T follicular helper cell (primary cell): ENCODE results near the gene CNRIP1.
"Not testable (repeated sequence)": the region's sequence is repeated elsewhere in the genome, so short reads cannot be mapped to it uniquely, and the experiment has no call there.

Source experiments
- DNase-seq: peaks from one replicate; pipeline ENCODE4 v3.0.0-alpha.2; 2020; ENCODE audit warnings: low read depth
- total RNA-seq, 2 experiments: gene quantifications; one replicate each; lab custom pipeline; 2026; lab: John Stamatoyannopoulos, UW

The CNRIP1 gene
- total RNA-seq: 0 reads per million in 2 experiments

- no peak for DNase-seq
Measured at GRCh38 chr2:68319398-68320117, at the start of gene CNRIP1. Gene CNRIP1, minus strand, starts transcription at chr2:68319949. Its CDS starts 549 bp downstream, at chr2:68319400.

GRCh38 chr2:68369337-68369734 is 49.6 kb upstream of the CNRIP1 start:
- no peak for DNase-seq

DNA sequence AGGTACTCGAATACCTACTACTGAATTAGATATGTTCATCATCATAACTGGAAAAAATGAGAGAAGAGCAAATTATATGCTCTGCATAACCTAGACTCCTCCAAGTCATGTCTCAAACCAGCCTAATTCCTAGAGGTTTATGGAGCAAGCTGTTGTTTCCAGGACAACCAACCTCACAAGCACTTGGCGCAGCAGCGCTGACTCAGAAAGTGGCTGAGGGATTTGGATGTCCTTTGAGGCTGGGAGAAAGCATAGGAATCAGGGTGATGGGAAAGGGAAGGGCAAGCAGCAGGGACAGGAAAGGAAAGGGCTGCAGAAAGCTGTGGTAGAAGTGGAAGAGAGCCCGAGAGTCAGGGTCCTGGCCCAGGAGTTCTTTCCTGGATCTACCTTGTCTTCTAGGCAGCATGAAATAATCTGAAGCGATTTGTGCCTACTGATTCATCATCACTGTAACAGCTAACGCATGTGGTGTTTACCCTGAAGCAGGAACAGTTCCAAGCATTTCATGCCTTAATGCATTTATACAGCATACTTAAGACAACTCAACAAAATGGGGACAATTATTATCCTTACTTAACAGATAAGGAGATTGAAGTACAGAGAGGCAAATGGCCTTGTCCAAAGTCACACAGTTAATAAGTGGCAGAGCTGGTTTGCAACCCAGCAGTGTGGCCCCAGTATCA is 49.0 kb upstream of the CNRIP1 start:
- DNase-seq: no peak

- no peak for DNase-seq
Measured at GRCh38 chr2:68367953-68368653, 48.4 kb upstream of the CNRIP1 start.

GRCh38 chr2:68366083-68366560 is 46.4 kb upstream of the CNRIP1 start:
- no peak for DNase-seq

- DNase-seq: no peak
Measured at GRCh38 chr2:68365087-68365486, 45.3 kb upstream of the CNRIP1 start, which contains the start of gene PLEK. Gene PLEK, plus strand, starts transcription at chr2:68365282. Its CDS starts 70 bp downstream, at chr2:68365352.

GRCh38 chr2:68363721-68364120 is 44.0 kb upstream of the CNRIP1 start:
- DNase-seq: no peak

DNA sequence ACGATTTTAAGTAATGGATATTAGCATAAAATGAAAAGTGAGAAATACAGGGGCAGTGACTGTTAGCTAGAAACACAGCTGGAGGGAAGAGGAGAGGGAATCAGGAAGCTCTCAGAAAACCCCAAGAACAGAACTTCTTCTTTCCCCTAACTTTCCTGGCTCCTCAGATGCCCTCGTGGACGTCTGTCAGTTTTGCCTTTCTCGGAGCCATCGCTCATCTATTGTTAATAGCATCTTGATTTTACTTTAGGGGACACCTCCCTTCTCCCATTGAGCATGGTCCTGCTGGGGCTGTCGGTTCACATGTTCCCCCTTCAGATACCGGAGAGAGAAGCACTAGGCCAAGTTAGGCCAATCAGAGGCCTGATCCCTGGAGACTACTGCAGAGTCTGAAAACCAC is 43.0 kb upstream of the CNRIP1 start:
- DNase-seq: no peak

DNA sequence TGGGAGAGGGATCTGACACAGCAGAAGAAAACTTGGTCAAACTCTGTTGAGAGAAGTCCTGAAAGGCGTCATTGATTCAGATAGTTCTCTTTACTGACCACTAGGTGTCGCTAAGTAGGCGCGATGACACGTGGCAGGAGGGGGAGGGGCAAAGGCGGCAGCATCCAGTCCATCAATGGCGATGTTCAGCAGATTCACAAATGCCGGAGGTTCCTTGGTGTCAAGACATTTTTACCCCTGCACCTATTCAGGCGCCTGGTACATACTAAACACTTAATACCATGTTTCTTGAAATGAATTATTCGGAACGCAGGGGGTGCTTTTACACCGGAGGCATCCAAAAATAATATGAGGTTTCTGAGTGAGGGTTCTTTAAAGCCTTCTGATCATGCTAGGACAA is 42.3 kb upstream of the CNRIP1 start:
- peak; percentile 66 for DNase-seq

GRCh38 chr2:68359889-68360288 is 40.1 kb upstream of the CNRIP1 start:
- no peak for DNase-seq

DNA sequence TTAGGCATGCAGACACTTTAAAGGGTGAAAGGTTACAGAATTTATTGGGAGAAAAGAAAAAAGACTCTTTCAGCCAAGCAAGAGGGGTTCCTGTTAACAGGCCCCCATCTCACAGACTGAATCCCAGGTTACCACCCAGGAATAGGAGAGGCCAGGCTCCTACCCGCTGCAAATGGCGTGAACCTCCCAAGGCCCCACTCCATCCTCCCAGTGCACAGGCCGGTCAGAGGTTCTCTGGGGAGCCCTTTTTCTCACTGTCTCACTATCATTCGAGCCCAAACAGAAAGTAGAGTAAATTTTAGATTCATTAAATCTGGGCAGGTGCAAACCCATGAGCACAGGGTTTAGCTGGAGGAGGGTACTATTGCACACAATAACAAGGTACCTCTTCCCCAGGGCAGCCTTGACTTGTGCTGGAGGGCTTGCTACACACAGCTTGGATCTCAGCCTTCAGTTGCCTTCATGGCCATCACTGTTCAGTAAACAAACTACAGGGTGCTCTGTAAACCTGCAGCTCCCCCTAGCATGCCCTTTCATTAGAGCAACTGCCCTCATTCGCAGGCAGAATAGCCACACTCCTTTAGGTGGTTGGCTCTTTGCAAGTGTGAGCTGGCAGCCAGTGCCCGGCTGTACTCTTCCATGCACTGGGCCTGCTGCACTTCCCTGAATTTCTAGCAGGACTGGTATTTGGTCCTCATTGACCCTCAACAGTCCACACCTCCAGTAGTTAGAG is 38.0 kb upstream of the CNRIP1 start:
- DNase-seq: no peak

- no peak for DNase-seq
Measured at GRCh38 chr2:68356599-68357239, 37.0 kb upstream of the CNRIP1 start.

DNA sequence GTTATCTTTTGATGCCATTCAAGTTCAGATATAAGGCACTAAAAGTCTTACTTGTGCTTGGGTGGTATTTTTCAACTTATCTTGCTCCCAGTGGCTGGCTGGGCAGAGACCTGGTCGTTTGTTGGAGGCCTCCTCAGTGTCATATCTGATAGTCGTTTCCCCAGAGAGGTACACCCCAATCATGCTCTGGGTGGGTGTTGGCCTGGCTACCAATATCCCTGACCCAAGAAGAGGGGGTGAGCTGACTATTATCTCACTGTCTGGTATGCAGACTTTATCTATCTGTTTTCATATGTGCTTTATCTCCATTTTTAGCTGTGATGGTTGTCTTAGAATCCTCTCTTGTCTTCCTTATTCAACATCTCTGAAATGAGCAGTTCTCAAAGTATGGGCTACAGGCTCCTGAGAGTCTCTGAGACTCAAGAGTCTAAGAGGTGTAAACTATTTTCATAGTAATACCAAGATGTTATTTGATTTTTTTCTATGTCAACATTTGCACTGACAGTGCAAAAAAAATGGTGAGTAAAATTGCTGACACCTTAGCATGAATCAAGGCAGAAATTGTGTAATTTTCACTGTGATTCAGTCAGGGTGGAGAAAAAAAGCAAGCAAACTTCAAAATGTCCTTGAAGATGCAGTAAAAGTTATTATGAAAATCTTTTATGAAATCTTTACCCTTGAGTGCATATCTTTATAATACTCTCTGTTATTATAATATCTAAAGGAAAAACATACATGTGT is 33.1 kb upstream of the CNRIP1 start:
- DNase-seq: no peak

GRCh38 chr2:68351997-68352396 is 32.2 kb upstream of the CNRIP1 start:
- DNase-seq: no peak

- DNase-seq: not testable (repeated sequence)
Measured at GRCh38 chr2:68349091-68349490, 29.3 kb upstream of the CNRIP1 start.

GRCh38 chr2:68345129-68345875 is 25.6 kb upstream of the CNRIP1 start:
- no peak for DNase-seq

DNA sequence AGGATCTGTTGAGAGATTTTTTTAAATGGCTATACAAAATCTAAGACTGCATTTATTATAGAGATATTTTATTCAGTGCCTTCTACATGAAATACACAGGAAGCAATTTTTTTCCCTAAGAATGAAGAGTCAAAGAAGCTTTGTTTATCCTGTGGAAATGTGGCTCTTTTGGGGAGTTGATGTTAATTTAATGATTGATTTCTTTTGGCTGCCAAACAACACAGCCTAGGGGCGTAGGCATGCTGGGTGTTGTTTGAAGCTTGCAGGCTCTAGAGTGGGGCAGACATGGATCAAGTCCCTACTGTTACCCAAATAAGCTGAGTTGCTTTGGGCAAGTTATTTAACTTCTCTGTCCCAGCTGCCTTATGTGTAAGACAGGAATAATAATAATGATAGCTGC is 24.3 kb upstream of the CNRIP1 start:
- DNase-seq: no peak

DNA sequence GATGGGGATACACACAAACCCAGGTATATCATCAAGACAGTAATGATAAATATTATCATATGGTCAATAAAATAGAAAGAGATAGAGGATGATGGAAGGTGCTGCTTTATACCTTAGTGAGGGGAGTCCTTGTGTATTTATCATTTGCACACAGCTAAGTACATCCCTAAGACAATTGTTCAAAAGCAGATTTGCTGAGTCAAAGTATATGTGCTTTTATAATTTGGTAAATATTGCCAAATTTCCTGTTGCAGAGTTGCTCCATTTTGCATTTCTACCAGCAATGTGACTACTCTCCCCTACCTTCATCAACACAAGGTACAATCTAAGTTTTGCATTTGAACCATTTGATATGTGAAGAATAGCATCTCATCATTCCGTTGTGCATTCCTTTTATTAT is 22.7 kb upstream of the CNRIP1 start:
- no peak for DNase-seq

DNA sequence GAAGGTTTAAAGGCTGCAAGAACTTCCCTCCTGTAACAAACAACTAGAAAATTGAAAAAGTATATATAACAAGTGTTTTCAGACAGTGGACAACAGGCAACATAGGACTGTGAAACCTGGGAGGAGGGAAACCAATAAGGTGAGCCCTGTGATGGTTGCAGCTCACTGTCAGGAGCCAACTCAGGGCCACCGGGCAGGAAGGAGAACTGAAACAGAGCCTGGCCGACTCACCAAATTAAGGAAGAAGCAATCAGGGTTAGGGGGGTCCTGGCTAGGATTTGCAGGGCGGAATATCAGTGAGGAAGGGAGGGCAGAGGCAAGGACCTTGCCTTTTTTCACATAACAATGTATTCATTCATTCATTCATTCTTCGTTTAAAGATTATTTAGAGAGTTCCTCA is 21.8 kb upstream of the CNRIP1 start:
- no peak for DNase-seq

- DNase-seq: no peak
Measured at GRCh38 chr2:68341062-68341329, 21.2 kb upstream of the CNRIP1 start.
